HG03280 (cell line): ENCODE data around the gene IL36RN.

ENCODE experiments used
- ATAC-seq: cut with Tn5 transposase; IDR thresholded peaks from one replicate; pipeline ENCODE4 v1.9.1; 2021; ENCODE audit warnings: mild to moderate bottlenecking, moderate library complexity; ENCODE audit not compliant: unreplicated experiment

IL36RN gene

DNA sequence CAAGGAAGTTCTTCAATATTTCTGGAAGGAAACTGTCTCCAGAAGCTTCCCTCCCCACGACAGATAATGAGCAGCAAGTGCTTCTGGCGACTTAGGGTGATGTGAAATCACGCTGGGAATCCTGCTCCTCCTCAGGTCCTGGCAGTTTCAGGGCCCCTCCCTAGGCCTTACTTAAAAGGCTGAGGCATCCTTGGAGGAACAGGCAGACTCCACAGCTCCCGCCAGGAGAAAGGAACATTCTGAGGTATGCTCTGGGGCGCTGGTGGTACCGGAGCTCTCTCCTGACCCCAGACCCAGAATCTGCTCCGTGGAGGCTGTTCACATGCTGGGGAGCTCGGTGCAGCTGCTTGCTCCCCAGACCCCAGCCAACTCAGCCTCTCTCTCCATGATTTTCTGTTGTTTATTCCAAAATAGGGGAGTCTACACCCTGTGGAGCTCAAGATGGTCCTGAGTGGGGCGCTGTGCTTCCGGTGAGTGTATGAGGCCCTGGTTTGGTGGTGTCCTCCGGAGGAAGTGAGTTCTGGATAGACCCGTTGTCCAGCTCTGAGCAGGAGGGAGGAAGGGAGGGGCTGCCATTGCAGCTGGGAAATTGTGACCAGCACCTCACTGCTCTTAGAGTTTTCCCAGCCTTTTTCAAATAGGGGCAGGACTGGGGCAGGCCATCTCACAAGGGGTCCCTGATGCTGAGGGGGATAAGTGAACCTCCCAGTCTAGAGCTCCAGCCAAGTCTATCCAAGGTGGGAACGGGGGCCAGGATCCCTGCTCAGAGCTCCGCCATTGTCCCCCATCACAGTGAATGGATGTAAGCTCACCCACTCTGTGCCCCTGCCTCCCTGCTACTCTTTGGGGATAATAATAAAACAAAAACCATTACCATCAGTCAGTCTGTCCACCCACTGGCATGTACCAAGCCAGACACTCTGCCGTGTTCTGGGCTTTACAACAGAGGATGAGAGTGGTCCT, at the start of gene IL36RN:
IL36RN (plus strand) TSS at position 201 of the 963 bp plus-strand sequence; CDS start at position 442, 241 bp downstream.
- no peak for ATAC-seq

DNA sequence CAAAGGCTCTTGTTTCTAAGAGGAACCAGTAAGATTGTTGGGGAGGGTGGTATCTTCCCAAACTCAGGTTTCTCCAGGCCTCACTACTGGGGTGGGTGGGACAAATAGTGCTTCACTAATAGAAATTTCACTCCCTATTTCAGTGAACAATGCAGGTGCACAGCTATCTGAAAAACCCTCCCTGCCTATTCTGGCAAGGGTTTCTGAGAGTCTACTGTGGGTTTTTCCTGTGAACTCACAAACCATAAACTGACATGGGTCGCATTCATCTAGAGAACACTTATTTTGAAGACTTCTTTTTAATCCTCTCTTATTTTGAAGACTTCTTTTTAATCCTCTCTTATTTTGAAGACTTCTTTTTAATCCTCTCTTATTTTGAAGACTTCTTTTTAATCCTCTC, 49.4 kb upstream of the IL36RN start:
- ATAC-seq = no peak

DNA sequence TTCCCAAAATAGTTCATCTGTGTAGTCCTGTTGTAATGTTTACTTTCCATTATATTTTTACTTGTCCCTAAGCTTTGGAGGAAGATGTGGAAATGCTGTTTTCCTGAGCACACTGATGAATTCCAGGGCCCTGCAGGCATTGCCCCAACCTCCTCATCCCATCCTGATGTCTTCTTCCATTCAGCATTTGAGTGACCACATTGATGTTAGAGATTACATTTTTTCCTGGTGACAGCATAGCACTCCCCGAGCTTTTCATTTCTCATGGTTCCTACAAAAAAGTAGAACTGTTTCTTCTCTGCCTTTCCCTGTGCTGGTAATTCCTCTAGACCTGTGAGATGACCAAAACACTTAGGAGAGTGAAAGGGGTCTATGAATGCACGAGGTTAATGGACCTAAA, 48.9 kb upstream of the IL36RN start:
- ATAC-seq = no peak

DNA sequence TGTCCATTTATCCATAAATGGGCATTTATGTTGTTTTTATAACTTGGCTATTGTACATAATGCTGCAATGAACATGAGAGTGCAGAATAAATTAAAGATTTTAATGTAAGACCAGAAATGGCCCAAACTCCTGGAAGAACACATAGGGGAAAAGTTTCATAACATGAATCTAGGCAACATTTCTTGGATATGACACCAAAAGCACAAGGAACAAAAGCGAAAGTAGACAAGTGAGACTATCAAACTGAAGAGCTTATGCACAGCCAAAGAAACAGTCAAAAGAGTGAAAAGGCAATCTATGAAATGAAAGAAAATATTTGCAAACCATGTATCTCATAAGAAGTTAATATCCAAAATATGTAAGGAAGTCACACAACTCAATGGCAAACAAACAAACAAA, 47.9 kb upstream of the IL36RN start:
- ATAC-seq = no peak

DNA sequence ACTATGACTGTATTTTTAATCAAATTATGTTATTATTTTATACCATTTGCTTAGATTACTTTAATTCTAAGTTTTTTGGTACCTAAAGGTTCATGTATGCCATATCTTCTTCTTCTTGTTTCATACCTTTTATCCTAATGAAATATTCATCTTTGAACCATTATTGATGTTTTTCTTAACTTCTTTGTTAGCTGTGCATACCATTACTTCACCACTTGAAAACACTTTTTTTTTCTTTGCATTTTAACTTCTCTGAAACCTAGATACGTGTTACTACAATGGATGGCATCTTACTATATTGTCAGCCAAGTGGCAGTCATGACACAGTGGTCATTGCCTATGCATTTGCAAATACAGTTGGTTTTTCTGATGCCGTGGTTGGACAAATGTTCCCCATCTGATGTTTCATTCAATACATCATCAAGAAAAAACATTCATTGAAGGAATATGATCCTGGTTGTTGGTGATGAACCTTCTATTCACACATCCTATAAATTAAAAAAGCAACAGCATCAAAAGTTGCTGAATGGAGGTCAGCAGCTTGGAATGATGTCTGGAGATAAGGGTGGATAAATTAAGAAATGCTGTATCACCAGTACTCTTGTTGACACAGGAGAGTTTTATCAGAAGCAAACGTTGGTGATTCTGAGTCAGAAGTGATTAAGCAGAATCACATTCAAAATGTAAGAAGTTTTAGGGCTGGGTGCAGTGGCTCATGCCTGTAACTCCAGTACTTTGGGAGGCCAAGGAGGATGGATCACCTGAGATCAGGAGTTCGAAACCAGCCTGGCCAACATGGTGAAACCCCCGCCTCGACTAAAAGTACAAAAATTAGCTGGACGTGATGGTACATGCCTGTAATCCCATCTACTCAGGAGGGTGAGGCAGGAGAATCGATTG, 46.3 kb upstream of the IL36RN start:
- no peak for ATAC-seq

DNA sequence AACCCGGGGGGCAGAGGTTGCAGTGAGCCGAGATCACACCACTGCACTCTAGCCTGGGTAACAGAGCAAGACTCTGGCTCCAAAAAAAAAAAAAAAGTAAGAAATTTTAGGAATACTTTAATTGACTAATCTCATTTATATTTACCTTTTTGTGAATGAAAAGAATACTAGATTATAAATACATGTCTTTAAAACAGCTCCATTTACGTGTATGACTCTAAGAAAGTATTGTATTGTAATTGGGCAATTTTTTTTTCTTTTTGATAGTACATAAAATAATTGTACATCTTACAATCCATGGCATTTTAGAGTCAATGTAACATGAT, 45.7 kb upstream of the IL36RN start:
- no peak for ATAC-seq

DNA sequence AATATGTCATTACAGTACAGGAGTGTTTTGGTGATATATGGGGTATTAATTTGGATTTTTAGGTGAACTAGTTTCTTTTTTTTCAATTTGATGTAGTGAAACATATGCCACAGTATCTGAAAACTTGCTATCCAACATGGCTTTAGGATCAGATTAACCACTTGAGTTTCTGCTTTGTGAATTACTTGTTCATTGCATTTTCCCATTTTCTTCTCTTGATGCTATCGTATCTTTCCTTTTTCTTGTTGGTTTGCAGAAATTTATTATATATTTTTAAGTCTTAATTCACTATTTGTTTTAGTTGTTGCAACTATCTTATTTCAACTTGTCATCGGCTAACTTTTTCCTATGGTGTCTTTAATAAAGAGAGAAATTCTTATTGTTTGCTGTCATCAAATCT, 44.9 kb upstream of the IL36RN start:
- no peak for ATAC-seq

DNA sequence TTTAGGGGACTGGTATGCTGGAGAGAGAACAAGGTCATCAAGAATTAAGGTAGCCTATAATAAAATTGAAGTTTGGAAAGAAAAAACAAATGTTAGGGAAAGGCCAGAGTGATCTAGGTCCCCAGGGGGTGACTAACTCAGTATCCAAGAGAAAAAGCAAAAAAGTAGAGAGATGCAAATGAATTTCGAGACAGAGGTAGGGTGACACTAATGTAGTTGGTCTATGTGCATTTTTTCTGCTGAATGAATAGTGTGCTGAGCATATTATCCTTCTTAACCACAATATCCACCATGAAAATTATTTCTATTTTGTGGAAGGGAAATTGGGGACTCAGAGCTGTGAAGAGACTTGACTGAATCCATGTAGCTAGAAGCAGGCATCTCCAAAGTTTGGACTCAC, 44.0 kb upstream of the IL36RN start:
- no peak for ATAC-seq

DNA sequence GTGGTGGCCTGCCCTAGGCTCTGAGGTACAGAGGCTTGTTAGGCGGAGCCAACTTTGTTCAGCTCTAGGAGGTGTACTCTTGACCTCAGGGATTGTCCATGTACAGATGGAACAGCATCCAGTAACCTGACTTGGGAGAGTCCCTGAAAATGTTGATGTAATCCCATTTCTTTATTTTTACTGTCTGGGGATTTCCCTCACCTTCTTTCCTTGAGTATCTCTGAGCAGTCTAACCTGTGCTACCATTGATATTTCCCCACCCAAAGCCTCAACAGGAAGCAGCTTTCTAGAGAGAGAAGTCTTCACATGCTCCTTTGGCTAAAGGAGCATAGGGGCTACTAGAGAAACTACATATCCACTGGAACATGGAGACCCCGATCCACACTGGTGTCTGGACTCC, 43.3 kb upstream of the IL36RN start:
- no peak for ATAC-seq

DNA sequence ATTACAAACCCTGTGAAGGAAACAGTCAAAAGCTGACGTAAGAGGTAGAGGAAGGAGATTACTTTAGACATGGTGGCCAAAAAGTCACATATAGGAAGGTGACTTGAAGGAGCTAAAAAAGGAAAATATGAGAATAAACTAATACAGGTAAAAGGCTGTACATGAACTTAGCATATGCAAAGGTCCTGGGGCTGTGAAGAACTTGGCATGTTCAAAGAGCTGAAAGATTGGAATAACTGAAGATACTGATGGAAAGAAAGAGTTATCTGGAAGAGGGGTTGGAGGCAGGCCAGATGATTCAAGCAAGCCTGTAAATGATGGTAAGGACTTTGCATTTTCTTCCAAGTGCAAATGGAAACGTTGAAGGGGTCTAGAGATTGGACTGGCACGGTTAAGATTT, 40.5 kb upstream of the IL36RN start:
- ATAC-seq = no peak

DNA sequence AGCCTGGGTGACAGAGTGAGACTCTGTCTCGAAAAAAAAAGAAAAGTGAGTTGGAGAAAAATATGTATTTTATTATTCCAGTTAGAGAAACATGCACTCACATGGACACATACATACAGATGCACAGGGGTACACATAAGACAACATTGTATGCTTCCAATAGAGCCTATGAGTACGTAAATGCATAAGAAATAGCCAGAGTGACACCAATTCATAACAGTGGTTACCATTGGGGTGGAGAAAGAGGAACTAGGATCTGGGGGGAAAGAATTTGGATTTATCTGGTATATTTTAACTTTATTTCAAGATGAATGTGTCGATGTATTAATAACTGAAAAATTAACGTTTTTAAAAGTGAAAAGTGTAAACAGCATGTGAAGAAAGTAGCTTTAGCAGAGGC, 37.7 kb upstream of the IL36RN start:
- no peak for ATAC-seq

DNA sequence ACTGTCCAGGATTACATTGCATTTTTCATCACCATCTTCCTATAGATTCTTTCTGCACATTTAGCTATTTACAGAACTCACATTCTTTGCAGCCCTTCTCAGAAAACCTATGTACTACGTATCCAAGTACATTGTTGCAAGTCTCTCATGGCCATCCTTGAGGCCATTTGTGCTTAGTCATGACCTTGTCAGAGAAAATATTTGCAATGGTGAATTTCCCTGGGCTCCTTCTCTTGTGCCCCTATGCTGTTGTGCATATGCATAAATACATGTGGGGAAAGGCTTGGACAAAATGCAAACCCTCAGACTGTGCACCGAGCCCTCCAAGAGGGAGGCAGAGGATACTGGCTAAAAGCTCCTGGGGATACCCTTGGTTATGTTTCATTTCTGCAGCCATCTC, 34.2 kb upstream of the IL36RN start:
- ATAC-seq = no peak

DNA sequence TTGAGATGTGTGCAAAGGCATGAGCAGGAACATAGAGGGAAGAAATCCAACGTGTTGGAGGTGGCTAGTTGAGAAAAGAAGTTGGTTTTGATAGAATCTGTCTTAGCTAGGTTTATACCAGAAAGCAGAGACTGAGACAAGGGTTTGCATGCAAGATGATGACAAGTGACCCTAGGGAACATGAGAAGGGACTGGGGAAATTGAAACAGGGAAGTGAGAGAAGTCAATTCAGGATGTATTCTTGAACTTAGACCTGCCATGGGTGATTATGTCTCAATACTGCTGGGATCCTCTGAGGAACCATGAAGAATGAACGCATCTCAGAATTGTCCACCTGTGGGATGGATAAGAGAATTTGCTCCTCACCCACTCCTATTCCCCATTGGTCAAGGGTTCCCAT, 33.3 kb upstream of the IL36RN start:
- ATAC-seq = no peak

DNA sequence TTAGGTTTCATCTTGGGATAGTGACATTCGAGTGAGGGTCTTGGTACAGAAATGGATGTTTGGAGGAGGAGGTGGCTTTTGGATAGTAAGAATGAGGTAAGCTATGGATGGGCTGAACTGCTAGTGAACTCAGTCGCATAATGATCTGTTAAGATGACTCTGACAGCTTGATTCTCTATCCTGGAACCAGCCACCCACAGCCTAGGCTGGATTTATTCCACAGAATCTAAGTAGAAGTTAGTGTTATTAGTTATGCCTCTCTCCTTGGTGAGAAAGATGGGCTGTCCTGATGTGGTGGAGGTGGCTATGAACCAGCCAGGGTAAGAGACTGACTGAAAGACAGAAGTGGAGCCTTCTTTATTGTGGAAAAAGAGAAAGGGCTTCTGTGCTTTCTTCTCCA, 31.3 kb upstream of the IL36RN start:
- ATAC-seq = no peak

DNA sequence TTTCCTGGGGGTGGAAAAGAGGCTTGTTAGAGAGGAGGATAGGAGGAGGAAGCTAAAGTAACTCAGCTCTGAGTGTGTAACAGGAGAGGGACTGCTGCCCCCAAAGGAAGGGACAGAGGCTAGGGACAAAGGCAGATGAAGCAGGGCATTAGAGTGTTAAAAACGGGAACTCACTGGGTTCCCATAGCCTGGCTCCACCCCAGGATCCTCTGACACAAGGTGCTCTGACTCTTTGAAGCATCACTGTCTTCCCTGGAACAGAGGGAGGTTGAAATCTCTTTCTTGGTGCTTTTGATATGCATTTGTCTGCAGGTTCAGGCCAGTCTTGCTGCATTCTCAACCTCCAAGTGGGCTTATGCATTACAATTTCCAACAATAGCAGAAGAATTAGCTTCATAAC, 30.9 kb upstream of the IL36RN start:
- ATAC-seq = no peak

DNA sequence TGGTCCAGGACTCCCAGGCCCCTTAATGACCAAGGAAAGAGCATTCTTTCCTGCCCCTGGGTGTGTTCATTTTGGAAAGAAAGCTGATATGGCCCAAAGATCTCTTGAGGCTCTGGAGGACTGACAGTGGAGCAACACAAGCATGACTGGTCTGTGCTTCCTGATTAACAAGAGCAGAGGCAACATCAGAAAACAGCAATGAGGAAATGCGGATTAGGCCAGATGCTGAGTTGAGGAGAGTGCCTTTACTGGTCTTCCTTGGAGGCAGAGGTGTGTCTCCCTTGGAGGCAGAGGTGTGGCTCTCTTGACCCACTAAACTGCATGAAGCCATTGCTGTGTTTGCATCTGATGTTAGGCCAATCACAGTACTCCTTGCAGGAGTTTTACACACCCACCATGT, 26.3 kb upstream of the IL36RN start:
- no peak for ATAC-seq

DNA sequence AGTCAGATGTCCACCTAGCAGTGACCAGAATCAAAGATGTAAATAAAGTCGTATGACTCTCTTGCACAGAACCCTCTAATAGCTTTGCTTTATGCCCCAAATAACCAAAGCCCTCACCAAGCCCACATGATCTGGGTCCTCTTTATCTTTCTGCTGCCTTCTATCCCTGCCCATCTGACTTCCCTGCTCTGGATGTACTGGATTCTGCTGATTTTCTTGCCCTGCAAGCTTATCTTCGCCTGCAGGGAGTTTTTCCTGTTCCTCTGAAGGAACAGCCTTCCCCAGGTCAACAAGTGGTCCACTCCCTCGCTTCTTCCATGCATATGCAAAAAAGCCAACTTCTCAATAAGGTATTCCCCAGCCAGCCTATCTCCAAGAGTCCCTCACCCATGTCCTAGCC, 25.0 kb upstream of the IL36RN start:
- ATAC-seq = no peak

DNA sequence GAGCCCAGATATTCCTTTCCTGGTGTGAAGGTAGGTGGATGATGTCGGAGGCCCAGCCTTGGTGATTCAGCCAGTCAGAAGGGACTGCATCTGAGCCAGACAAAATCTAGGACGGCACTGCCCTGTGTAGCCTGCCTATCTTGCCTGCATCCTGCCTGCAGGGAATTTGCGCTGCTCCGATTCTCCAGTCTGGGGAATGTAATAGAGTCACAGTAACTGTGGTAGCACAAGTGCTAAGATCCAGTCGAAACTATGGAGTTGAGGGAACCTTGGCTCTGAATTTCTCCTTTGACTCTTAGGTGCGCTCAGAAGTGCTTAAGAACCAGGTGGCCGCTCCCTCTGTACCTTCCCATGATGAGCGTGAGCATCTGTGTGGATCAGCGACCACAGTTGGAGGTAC, 22.2 kb upstream of the IL36RN start:
- ATAC-seq = no peak

DNA sequence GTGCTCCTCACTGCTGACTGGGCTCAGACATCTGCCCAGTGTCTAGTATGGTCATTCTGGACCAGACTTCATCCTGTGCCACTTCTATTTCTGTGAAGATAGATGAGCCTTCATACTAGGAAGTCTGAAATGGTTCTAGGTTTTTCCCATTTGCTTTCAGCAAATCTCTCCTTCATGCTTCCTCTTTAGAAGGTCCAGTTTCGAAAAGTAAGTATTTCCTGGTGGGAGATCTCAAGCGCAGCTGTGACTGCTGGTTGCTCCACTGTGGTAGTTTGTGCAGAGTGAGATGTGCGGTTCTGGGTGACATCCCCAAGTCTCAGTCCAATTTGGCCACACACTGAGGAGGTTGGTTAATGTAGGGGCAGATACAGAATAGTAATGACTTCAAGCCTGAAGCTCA, 20.7 kb upstream of the IL36RN start:
- no peak for ATAC-seq

DNA sequence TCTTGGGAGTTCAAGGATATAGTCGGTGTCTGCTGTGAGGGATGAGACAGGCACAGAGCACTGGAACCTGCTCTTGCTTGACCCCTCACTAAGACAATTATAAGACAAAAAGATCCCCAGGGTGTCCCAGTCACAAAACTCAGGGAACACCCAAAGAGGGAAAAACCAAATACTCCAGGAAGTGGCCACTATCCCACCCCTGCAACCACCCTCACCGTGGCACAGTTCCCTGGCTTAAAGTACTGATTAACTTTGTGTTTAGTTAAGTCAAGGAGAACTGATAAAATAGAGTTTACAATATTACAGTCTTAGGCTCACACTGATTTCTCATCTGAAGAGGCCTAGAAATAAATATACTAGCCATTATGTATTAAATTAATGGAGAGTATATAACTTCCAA, 19.8 kb upstream of the IL36RN start:
- ATAC-seq = no peak

DNA sequence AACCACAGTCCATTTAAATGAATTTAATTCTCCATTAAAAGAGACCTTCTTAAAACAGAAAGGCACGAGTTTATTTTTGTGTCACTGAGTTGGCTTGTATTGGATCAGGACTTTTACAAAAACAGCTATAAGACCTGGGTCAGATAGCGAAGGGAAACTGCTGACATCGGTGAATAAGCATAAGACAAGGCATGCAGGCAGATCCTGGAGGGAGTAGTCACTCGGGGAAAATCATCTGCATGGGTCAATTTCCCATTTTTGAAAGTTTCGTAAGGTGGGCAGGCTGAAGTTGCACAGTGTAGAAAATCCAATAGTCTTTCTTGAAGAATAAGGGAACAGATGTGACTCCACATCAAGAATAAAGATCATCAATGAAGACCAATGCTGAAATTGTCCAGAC, 19.3 kb upstream of the IL36RN start:
- ATAC-seq = no peak

DNA sequence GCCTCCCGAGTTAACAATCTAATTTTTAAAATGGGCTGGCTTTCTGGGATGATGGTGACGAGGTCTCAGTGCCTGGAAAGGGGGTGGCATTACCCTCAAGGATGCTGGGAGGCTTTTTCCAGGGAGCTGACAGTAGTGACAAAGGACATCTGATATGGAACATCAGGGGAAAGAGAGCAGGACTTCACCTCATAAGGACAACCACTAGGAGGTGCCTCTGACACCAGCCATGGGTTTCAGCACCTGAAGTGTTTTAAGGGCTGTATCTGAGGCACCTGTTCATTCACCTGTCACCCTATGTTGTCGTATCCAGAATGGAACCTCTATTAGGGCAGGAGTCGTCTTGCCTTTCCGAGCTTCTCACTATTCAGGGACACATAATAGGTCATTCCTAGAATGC, 17.1 kb upstream of the IL36RN start:
- no peak for ATAC-seq
